PC-3 (cell line): Measurements from ENCODE around the gene CYP2R1. TPM values are rescaled to one million over a fixed set of nuclear protein-coding genes. Genes with fewer than 3 reads are reported as not detected.

Experiments used
- ATAC-seq: fragments of 200-7000 bp; cut with Tn5 transposase; 2 replicates; pipeline ENCODE4 v1.9.1; 2020; ENCODE audit warnings: mild to moderate bottlenecking, moderate library complexity
- BruUV-seq: library from RNA; stranded (reverse); fragments of 400-500 nt; replicated peaks from 2 replicates; lab custom pipeline; 2021; lab: Mats Ljungman, UMichigan
- CTCF ChIA-PET: fragments of 300-600 bp; sonication (Branson Sonifier 250); formaldehyde crosslinking; loops from one replicate; lab custom pipeline; 2022; ENCODE audit warnings: antibody characterized with exemption; lab: Charles Lee
- POLR2A ChIA-PET: fragments of 300-600 bp; sonication (Branson Sonifier 250); formaldehyde crosslinking; loops from one replicate; lab custom pipeline; 2022; ENCODE audit warnings: antibody characterized with exemption; ENCODE audit not compliant: unreplicated experiment; lab: Charles Lee
- DNase-seq: peaks from one replicate; pipeline ENCODE4 v3.0.0-alpha.2; 2015
- H2AFZ ChIP-seq: fragments of 300-600 bp; sonication (generic); 2 replicates; pipeline ENCODE4 v1.6.0; 2016; ENCODE audit warnings: antibody characterized with exemption, low read length
- H3F3A ChIP-seq: fragments of 300-600 bp; sonication (generic); one replicate; pipeline ENCODE4 v1.6.0; 2017; ENCODE audit warnings: antibody characterized with exemption, low read length, control low read depth, mild to moderate bottlenecking; ENCODE audit not compliant: unreplicated experiment
- H3K27ac ChIP-seq: fragments of 300-600 bp; sonication (generic); 2 replicates; pipeline ENCODE4 v1.5.1; 2016; ENCODE audit warnings: mild to moderate bottlenecking, low read length
- H3K27me3 ChIP-seq: fragments of 300-600 bp; sonication (generic); 2 replicates; pipeline ENCODE4 v1.6.1; 2016; ENCODE audit warnings: low read length, mixed read lengths
- H3K36me3 ChIP-seq: fragments of 300-600 bp; sonication (generic); 2 replicates; pipeline ENCODE4 v1.6.1; 2016; ENCODE audit warnings: low read depth, mixed run types, low read length, mixed read lengths
- H3K4me1 ChIP-seq: fragments of 300-600 bp; sonication (generic); 2 replicates; pipeline ENCODE4 v1.5.1; 2016; ENCODE audit warnings: low read length; ENCODE audit not compliant: insufficient read depth
- H3K4me2 ChIP-seq: fragments of 300-600 bp; sonication (generic); 2 replicates; pipeline ENCODE4 v1.6.0; 2016; ENCODE audit warnings: low read length
- H3K4me3 ChIP-seq: fragments of 300-600 bp; sonication (generic); 2 replicates; pipeline ENCODE4 v1.5.1; 2016; ENCODE audit warnings: mild to moderate bottlenecking, low read length, mixed read lengths
- H3K79me2 ChIP-seq: fragments of 300-600 bp; sonication (generic); 2 replicates; pipeline ENCODE4 v1.6.1; 2017; ENCODE audit warnings: low read length, mixed read lengths
- H3K9ac ChIP-seq: fragments of 300-600 bp; sonication (generic); 2 replicates; pipeline ENCODE4 v1.6.0; 2016; ENCODE audit warnings: mild to moderate bottlenecking, low read length
- H3K9me2 ChIP-seq: fragments of 300-600 bp; sonication (generic); replicated peaks from 2 replicates; pipeline ENCODE4 v1.6.1; 2016; ENCODE audit warnings: mixed run types, low read length, mixed read lengths
- H3K9me3 ChIP-seq: fragments of 300-600 bp; sonication (generic); 2 replicates; pipeline ENCODE4 v1.6.1; 2016; ENCODE audit warnings: low read length, mixed read lengths
- H4K20me1 ChIP-seq: fragments of 300-600 bp; sonication (generic); 2 replicates; pipeline ENCODE4 v1.6.1; 2016; ENCODE audit warnings: low read length, mixed read lengths
- CTCF ChIP-seq: fragments of 300-600 bp; sonication (generic); conservative IDR thresholded peaks from 2 replicates; pipeline ENCODE4 v1.5.1; 2017; ENCODE audit warnings: antibody characterized with exemption, low read depth, mild to moderate bottlenecking, low read length
- EZH2 ChIP-seq: fragments of 300-600 bp; sonication (generic); IDR thresholded peaks from one replicate; pipeline ENCODE4 v1.6.1; 2017; ENCODE audit warnings: antibody characterized with exemption, mild to moderate bottlenecking, low read length; ENCODE audit not compliant: unreplicated experiment
- EZH2phosphoT487 ChIP-seq: fragments of 300-600 bp; sonication (generic); IDR thresholded peaks from 2 replicates; pipeline ENCODE4 v1.6.1; 2018; ENCODE audit warnings: mild to moderate bottlenecking, antibody characterized with exemption, low read length, borderline replicate concordance
- intact Hi-C: fragments of 100-400 bp; cut with micrococcal nuclease; formaldehyde crosslinking; loops from 2 replicates; pipeline ENCODE4 v1.9.0; 2023
- total RNA-seq: library from RNA; depleted of rRNA; stranded (reverse); fragments of >200 nt; gene quantifications from 2 replicates; pipeline ENCODE4 v1.2.3, GENCODE V29; 2014

Gene CYP2R1
- total RNA-seq, 1 experiment from 2014 or later: 7.5 TPM

DNA sequence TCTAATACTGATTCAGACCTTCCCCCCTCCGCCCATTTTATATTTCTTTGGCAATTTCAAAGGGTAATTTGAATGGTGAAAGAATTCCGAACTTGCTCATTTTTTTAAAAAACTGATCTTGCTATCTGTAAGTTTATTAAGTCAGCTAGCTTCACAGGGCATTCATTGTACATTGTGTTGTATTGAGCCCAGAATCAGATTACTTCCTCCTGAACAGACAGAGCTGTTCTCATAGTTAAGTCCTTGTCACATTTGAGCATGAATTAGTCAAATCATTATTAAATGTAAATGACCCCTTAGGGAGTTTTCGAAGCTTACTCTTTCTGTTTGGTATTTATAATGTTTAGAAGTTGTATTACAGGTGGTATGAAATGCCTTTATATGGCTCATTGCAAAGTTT is 34.4 kb downstream of the CYP2R1 start:
- H4K20me1 ChIP-seq: no peaks in the 10 kb centered on the region
- peaks cover 21% of the 10 kb centered on the region; the same call in 1 of the 2 replicates for H3K27me3 ChIP-seq
- H3K36me3 ChIP-seq: no peaks in the 10 kb centered on the region
- H3K79me2 ChIP-seq: no peaks in the 10 kb centered on the region
- H3K27ac ChIP-seq: no peak overlapping the region
- no peak for TF ChIP-seq EZH2phosphoT487
- TF ChIP-seq CTCF: no peak
- TF ChIP-seq EZH2: no peak
- no peak for ATAC-seq
- DNase-seq: no peak
- ChIA-PET POLR2A (no interaction called here), CTCF (no interaction called here)
- H3F3A ChIP-seq: no peaks in the 10 kb centered on the region
- H3K9me2 ChIP-seq: no peaks in the 10 kb centered on the region
- no peak overlapping the region for H3K4me3 ChIP-seq
- H3K4me2 ChIP-seq: no peak overlapping the region
- BruUV-seq: no TSS peak
- H2AFZ ChIP-seq: no peak overlapping the region
- H3K9ac ChIP-seq: no peak overlapping the region
- H3K4me1 ChIP-seq: no peaks in the 10 kb centered on the region
- intact Hi-C loops: no loop called here
- H3K9me3 ChIP-seq: no peaks in the 10 kb centered on the region

GRCh38 chr11:14855890-14856289 is 36.1 kb downstream of the CYP2R1 start:
- Histone ChIP-seq H3K4me3 (no peak overlapping the region), H3K9me2 (no peaks in the 10 kb centered on the region), H3K9ac (no peak overlapping the region), H3K9me3 (no peaks in the 10 kb centered on the region), H3K79me2 (no peaks in the 10 kb centered on the region), H3K4me2 (no peak overlapping the region), H3K27me3 (peaks cover 21% of the 10 kb centered on the region; the same call in 1 of the 2 replicates), H3K27ac (no peak overlapping the region), H4K20me1 (no peaks in the 10 kb centered on the region), H2AFZ (no peak overlapping the region), H3F3A (no peaks in the 10 kb centered on the region), H3K4me1 (no peaks in the 10 kb centered on the region), H3K36me3 (no peaks in the 10 kb centered on the region)
- no peak for TF ChIP-seq CTCF
- no peak for TF ChIP-seq EZH2phosphoT487
- TF ChIP-seq EZH2: no peak
- DNase-seq (no peak), ATAC-seq (no peak)
- ChIA-PET POLR2A (no interaction called here), CTCF (no interaction called here)
- no TSS peak for BruUV-seq
- intact Hi-C loops: no loop called here

- TF ChIP-seq EZH2phosphoT487 (no peak), CTCF (no peak), EZH2 (no peak)
- intact Hi-C loops: no loop called here
Observed at GRCh38 chr11:14854057-14854456, 38.0 kb downstream of the CYP2R1 start.

More at GRCh38 chr11:14854057-14854456, 38.0 kb downstream of the CYP2R1 start:
- Histone ChIP-seq H3K4me1 (no peaks in the 10 kb centered on the region), H3K27ac (no peak overlapping the region), H3K9ac (no peak overlapping the region), H2AFZ (no peak overlapping the region), H3F3A (no peaks in the 10 kb centered on the region), H4K20me1 (no peaks in the 10 kb centered on the region), H3K4me2 (no peak overlapping the region), H3K9me3 (no peaks in the 10 kb centered on the region), H3K79me2 (no peaks in the 10 kb centered on the region), H3K4me3 (no peak overlapping the region), H3K9me2 (no peaks in the 10 kb centered on the region), H3K27me3 (peaks cover 21% of the 10 kb centered on the region; the same call in 1 of the 2 replicates), H3K36me3 (no peaks in the 10 kb centered on the region)
- ATAC-seq: peak; percentile 51; the same call in 1 of the 2 replicates
- CTCF ChIA-PET: no interaction called here
- POLR2A ChIA-PET: no interaction called here
- DNase-seq: peak; percentile 31
- no TSS peak for BruUV-seq
